IPS-11a (cell line): Measurements from ENCODE around the gene PARVA.

Experiments
- H3K4me3 ChIP-seq: one replicate; pipeline ENCODE4 v1.5.1; 2013; ENCODE audit warnings: low read depth, low read length, control low read depth

The PARVA gene

DNA sequence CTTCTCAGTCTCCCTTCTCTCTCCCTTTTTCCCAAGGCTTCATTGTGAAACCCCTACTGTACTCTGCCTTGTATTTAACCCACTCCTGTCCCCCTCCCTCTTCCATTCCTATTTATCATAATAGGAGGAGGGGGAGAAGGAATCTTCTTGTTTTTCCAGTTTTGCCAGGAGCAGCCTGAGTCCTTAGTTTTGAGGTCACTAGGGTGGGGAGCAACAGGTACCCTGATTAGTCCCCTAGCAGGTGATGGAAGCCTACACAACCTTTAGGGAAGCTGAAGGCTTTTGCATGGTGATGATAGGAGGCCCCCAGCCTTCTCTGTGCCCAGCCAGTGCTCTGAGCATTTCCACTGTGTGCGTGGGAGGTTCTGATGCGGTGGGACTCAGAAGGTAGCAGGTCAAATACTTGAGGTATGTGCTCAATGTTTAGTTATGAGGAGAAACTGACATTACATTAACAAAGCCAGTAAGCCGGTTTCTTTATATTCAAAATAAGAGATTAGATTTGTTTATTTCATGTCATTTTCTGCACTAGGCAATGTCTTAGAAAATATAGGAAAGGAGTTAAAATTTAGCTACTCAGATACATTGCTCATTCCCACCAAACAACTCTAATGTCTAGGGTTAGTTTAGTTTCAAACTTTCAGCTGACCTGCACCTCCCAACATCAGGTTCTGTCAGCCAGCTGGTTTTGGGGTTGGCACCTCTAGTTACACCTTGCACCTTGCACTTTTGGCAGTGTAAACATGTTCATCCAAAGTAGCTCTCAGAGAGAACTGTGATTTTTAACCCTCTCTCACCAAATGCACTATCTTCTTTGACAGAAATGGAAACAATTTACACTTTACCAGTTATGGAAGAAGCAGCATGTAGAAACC lies 26.0 kb downstream of the PARVA start:
- no peak overlapping the region for H3K4me3 ChIP-seq

DNA sequence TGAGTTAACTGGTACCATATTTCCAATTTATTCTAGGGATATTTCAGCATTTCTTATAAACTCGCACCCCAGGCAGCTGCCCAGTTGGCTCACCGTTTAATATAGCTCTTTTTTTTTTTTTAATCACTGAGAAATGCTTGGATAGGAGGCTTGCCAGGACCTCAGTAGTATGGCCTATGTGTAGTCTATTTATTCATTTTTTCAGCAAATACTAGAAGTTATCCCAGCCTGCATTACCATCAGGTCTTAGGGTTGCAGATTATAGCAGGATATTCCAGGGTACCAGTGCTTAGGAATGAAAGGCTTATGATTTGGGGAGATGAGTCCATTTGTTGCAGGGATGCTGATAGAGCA lies 26.6 kb downstream of the PARVA start:
- H3K4me3 ChIP-seq = no peak overlapping the region

DNA sequence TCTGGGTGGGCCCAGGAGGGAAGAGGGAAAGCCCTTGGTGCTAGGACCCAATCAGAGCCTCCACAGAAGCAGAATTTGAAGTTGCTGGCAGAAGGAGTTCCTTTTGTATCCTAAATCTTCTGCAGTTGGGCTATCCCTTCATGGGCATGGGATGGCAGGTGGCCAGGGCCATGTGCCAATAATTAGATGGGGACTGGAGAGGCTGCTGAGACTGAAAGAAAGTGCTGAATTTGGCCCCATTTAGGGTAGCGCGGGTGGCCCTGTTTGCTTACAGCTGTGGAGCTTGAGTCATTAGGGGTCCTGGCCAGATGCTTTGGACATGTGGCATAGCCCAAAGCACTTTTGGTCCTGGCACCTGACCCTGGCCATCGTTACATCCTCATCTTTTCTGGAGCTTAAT lies 27.1 kb downstream of the PARVA start:
- H3K4me3 ChIP-seq = no peak overlapping the region

DNA sequence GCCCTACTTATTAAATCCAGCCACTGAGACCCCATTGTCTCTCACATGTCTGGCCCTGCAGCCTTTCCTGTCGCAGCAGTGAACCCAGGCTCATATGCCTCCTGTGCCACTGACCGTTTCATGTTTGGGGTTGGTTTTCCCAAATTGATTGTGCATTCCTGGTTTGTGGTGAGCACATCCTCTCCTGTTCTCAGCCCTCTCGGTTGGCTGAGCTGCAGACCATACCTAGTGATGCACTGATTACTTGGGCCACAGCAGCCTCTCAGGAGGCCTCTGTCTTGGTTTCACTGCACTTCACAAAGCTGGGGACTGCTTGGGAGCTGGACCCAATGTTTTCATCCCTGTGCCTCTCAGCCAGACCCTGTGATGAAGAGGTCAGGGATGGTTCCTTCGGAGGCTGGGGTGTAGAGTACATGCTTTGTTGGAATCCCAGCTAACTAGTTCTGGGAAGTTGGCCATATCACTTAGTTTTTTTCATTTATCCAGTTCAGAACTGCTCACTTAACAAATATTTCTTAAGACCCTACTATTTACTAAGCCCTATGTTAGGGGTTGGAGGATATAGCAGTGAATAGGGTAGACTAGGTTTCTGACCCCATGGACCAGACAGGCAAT lies 30.9 kb downstream of the PARVA start:
- no peak overlapping the region for H3K4me3 ChIP-seq

DNA sequence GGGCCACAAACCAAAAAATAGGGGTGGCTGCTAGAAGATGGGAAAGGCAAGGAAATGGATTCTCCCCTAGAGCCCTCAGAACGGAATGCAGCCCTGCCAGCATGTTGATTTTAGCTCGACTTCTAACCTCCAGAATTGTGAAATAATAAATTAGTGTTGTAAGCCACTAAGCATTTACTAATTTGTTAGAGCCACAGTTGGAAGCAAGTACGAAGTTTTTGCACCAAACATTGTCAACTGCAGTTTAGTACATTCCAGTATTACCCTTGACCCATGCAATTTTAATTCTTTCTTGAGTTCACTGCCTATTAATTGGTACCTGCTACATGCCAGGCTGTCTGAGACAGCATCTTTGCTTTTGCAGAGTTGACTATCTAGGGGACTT lies 32.2 kb downstream of the PARVA start:
- H3K4me3 ChIP-seq = no peak overlapping the region

DNA sequence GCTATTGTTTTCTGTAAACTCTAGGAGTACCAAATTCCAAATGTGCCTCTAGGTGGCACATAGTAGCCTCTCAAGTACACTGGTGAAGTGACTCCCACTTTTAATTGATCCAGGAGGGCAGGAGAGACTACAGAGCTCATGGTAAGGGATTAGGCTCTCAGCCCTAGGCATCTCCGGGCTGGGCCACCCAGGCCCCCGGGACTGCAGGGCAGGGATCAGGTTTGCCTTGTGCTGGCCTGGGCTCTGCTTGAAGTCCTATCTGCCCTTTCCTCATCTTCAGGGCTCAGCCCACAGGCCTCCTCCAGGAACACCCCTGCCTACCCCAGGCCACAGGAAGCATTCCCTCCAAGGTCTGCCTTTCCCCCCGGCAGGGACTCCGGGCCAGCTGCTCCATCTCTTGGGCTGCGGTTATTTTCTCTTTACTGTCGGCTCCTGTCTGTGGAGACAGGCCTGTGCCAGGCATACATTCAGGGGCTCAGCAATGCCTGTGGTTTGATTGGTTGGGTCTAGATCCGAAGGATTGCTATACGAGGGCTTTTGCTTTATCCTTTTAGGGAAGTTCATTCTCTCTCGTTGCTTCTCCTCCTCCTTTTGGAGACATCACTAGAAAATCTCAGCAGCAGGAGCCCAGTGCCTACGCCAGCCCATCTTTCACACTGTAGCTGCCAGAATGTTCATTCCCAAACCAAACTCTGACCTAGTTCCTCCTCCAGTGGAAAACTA lies 32.8 kb downstream of the PARVA start:
- no peak overlapping the region for H3K4me3 ChIP-seq

DNA sequence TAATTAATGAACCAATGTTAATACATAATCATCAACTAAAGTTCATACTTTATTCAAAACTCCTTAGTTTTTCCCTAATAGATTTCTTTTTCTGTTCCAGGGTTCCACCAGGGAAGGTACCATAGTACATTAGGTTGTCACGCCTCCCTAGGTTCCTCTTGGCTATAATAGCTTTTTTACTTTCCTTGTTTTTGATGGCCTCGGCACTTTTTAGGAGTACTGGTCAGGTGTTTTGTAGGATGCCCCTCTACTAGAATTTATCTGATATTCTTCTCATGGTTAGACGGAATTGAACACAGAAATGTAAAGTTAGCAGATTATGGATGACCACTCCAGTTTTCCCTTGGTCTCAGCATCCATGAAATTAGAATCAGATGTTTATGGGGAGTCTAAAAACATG lies 34.0 kb downstream of the PARVA start:
- H3K4me3 ChIP-seq = no peak overlapping the region

DNA sequence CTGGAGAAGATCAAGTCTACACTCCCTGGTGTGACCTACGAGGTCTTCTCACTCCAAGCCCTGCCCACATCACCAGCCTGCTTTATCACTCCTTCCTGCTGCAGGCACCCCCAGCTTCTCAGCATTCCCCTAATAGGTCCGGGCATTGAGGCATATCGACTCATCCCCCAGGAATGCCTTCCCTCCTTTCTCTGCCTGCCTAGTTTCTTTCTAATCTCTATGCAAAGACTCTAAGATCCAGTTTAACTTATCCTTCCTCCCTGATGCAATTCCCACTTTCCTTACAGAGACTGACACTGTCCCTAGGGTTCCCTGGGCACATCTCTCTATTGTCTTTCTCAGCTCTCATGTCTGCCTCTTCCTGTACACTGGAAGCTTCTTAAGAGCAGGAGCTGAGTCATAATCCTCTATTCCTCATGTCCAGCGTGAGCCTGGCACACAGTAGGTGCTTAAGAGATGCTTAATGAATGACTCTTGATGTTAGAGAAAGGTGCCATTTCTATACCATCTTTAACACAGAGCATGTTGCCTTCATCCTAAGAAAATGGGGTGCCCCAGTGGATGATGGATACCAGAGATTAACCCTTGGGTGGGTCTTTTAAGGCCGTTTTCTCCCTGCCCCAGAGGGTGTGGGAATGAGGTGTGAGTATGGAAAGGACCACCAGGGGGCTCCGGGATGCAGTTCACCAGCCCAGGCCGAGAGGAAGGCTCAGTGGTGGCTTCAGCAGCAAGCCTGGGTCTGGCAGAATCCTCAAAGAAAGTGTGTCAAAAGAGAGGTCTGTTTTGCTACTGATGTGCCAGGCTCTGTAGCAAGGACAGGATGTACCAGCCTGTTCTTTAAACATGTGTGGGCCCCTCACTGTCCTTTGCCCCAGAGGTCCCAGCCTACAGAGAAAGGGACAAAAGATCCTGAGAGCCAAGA lies 34.7 kb downstream of the PARVA start:
- no peak overlapping the region for H3K4me3 ChIP-seq

DNA sequence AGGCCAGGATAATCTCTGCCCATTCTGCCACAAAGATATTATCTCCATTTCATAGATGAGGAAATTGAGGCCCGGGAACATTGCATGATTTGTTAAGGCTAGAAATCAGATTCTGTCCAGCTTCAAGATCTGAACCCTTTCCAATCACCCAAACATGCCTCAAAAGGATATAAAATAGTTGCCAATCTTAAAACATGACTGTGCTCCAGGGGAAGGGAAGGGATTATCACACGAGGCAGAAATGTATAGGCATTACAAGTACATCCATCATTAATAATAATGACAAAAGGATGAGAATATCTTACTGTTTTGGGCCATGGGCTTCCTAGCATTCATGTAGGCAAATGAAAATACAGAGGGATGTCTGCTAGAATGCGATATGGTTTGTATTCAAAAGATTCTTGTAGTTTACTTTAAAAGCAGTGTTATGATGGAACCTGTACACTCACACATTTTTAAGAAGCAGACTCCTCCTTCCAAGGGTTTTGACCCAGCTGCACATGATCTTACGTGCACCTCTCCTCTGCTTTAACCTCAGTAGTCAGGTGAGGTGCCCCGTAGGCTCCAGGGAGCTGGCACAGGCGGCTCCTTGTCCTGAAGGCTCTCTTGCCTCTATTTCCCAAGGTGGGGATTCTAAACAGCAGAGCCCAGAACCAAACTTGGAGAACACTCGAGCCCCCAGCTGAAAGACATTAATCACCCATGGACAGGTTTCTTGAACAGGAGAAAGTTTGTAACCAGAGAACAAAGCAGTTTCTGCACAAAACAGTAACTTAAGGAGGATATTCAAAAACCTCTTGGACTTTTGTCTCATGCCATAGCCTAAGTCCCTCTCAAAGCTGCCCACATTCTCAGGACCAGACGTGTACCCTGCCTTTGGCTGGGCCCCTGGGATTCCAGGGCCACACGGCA lies 36.0 kb downstream of the PARVA start:
- no peak overlapping the region for H3K4me3 ChIP-seq

DNA sequence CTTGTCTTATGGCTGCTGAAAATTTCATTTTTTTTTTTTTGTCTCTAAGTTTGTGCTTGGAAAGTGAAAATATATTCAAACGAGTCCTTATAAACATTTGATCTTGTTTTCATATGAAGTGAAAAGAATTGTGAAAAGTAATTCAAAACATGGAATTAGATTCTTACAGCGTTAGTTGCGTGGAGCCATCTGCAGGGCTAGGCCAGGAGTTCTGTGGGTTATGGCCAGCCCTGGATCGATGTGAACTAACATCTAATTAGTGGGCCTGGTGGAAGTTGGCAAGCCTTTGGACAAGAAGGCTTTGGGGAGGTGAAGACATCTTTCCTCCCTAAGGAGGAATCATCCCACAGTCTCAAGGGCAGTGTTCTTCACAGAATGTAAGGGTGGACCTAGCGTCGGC lies 37.2 kb downstream of the PARVA start:
- no peak overlapping the region for H3K4me3 ChIP-seq

DNA sequence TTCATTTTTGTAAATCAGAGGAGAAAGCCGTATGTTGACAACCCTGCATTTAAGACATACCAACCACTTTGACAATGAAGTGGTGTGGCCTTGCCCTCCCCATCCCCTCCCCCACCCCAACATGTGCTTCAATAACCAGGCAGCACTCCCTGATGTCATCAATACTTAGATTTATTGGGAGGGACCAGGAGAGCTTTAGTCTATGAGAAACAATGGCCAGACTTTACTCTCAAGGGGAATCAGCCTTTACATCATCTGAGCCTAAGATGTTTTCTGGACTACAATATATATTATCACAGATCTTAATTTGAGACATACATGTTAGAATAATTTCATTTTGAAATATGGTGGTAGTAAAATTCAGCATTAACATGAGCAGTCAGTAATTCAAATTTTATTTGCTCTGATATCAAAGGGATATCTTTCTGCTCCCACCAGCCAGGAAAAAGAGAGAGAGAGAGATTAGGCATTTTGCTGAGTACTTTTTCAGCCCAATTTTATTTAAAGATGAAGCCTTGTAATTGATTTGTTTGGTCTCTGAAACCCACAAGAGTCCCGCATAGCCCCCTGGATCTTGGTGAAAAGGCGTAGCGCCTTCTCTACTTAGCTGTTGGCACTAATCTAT lies 38.1 kb downstream of the PARVA start:
- no peak overlapping the region for H3K4me3 ChIP-seq

DNA sequence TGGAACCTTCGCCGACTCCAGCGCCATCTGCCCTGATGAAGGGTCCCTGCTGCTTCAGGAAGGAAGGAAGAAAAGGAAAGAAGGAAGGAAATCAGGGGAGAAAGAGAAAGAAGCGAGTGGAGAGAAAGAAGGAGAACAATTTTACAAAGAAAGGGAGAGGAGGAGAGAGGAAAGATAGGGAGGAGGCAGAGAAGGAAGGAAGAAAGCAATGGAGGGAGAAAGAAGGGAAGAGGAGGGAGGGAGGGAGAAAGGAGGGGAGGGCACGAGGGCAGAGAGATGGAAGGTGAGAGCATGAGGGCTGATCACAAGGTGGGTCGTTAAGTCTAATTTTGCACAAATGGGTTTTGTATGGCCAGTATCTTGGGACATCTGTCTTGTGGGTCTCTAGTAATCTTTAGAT lies 39.2 kb downstream of the PARVA start:
- no peak overlapping the region for H3K4me3 ChIP-seq

DNA sequence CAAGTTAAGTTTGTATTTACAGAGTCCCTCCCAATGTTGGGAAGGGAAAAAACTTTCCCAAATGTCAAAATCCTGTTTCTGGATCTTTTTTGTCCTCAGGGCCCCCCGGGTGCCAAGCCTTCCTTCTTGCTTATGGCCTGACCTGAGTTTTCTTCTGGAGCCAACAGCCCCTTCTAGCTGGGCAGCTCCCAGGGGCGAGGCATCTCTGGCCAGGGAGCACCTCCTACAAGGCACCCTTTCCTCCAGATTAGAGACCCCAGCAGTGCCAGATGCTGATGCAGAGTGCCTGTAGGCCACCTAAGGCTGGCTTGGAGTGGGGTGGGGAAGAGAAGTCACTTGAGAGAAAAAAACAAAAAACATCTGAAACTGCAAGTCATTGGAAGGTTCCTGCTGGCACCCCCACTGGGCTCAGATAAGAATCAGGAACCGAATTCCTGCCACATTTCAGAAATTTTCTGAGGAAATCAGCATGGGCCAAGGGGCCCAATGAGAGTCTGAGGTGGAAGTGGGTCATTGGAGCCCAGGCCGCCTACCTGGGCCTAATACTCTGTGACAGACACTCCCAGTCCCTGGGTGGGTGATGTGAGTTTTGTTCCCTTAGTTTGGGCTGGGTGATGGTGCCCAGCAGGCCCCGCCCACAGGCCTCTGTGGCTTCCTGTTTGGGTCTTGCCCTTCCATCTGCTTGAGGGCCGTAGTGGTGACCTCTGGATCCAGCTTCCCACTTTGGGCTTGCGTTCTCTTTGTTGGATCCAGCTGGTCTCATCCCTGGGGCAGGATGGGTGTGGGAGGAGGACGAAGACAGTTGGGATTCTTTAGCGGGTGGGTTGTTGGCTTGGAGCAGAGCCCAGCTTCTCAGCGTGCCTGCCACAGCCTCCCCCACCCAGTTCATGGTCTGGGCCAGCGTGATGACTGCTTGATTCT lies 40.6 kb downstream of the PARVA start:
- no peak overlapping the region for H3K4me3 ChIP-seq

DNA sequence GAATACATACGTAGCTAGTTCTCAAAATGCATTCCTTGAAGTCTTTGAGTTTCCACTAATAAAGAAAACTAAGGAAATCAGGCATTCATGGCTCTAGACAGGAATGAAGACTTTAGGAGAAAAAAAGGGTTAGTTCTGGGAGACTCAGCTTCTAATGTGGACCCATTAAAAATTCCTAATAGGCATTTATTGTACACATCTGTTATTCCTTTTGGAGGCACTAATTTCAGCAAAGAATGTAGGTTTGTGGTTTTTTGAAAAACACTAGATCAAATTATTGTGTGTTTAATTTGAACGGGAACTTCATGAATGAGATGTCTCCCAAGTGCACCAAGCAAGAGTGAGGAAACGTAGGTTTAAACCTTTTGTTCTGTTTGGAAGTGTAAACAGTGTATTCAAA lies 42.7 kb downstream of the PARVA start:
- no peak overlapping the region for H3K4me3 ChIP-seq

DNA sequence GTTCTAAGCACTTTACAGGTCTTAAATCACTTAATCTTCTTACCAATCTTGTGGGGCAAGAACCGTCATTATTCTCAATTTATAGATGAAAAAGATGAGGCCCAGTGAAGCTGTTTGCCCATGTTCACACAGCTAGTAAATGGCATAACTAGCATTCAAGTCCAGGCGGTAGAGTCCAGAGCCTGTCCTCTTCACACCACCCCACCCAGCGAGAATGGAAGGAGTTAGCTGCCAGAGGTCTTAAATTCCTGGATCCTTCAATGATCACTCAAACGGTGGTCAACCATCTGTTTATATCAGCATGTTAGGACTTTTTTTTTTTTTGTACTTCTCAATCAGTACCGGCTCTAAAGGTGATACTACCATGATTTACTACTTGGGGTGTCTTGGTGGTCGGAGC lies 43.3 kb downstream of the PARVA start:
- no peak overlapping the region for H3K4me3 ChIP-seq

DNA sequence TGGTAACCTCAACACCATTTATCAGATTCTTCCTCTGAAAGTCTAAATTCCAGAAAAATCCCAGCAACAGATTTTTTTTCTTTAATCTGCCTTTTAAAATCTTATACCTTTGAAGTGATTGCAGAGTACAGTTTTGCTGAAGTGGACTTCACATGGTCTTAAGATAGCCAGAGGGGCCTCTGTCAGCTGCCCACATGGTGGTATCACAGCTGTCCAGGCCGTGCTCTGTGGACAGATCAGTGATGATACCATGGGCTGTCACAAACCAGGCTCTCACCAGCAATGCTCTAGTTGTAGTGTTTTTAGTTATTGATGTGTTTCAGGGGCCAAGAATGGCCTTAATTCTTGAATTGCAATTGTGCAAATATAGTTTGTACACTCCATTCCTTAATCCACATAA lies 44.0 kb downstream of the PARVA start:
- no peak overlapping the region for H3K4me3 ChIP-seq

DNA sequence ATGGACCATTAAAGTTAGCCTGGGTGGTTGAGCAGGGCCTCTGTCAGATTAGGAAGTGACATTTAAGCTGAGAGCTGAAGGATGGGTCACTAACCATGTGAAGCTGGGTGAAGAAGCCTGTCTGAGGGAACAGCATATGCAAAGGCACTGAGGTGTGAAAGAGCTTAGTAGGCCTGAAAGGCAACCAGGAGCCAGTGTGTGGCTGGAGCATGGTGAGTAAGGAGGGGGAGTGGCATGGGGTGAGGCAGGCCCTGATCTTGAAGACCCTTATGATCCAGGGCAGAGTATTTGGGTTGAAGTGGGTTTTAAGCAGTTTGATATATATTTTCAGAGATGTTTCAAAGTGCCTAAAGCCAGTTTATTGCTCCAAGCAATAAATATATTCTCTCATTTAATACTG lies 48.8 kb downstream of the PARVA start:
- H3K4me3 ChIP-seq = no peak overlapping the region

DNA sequence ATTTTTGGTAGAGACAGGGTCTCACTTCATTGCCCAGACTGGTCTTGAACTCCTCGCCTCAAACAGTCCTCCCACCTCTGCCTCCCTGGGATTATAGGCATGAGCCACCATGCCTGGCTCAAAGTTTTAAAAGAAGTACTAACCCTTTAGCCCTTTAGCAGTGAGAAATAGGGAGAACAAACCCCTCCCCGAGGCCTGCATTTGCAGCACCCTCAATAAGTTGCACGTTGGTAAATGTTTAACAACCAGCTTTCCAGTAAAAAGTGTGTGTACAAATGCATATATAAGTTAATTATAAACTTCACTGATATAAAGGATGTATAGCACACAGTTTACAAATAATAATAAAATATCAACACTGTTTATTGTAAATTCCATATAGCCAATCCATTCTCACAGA lies 51.8 kb downstream of the PARVA start:
- H3K4me3 ChIP-seq = no peak overlapping the region

DNA sequence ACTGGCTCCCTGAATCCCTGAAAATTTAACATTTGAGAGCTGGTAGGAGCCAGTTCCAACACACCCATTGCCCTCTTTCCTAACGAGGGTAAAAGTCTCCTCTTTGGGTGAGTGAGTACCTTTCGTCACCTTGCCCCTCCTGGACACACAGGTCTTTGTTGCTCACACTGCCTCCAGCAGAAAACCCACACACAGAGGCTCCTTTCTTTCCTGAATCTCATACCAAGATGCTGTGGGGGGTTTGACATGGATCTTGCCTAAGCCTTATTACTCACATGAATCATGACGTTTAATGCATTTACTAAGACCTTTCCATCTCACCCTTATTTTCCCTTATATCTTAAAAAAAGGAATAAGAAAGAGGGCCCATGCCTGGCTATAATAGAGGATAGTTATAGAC lies 53.0 kb downstream of the PARVA start:
- H3K4me3 ChIP-seq = no peak overlapping the region
